Limb (tissue), 2 donors: ENCODE results near the gene CFAP46.

Experiments used
- DNase-seq, 2 donors: peaks; one replicate each; pipeline ENCODE4 v3.0.0-alpha.2; 2016; ENCODE audit errors: extremely low spot score in 2 of 2

The CFAP46 gene

DNA sequence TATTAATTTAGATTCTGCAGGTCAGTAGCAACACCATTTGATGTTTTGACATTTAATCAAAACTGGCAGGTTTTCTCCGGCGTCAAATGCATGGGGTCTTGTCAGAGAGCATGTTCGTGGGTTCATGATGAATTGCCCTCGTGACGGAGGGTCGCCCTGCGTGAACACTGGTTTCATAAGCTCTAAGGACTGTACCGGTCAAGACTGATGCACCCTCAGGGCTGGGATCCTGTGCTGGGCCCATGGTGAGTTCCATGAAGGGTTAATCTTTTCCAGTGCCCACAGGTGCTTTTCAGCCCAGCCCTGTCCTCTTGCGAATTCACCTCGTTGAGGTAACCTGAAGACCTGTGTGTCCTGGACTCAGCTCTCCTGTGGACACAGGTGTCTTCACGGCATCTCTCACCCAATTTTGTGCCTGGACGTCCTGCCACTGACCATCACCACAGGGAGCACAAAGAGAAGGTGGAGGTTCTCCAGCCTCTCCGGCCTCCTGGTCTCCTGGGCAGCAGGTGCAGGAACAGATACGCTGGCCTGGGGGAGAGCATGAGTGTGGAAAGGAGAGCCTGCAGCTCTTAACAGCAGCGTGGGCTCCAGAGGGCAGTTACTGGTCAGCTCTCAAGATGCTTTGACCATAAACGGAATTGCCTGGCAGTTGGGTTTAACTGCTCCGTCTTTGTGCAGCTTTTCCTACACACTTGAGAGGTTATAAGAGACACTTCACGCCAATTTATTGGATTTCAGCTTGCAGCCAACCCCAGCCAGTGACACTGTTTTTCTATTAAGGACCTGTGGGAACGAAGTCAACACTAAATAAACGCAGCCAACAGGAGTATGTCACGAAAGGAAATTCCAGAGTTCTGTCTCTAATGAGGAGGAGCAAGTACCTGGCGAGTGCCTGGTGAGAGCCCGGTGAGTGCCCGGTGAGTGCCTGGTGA, 37.4 kb upstream of the CFAP46 start:
- DNase-seq = no peak

DNA sequence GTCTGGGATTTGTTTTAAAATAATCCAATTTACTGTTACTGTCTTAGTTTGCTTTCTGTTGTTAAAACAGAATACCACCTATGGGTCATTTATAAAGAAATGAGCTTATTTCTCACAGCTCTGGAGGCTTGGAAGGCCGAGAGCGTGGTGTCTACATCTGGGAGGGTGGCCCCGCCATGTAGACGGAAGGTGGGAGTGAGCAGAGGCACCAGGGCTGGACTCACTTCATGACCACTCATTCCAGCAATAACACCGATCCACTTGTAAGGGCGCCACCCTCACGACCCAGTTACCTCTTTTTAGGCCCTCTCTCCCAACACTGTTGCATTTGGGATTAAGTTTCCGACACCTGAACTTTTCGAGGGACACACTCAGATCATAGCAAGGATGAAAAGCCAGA, 36.2 kb upstream of the CFAP46 start:
- no peak for DNase-seq

DNA sequence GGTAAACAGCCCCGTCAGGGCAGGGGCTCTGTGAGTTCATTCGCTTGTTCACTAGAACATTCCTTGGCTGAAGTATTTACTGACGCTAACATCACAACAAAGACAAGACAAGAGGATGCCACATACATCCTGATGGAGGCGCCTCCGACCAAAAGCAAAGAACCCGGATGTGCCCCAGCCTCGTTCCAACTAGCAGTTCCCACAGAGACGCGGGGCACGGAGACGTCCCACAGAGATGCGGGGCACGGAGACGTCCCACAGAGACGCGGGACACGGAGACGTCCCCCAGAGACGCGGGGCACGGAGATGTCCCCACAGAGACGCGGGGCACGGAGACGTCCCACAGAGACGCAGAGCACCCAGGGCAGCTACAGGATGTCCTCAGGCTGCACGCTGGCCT, 35.4 kb upstream of the CFAP46 start:
- DNase-seq = no peak

DNA sequence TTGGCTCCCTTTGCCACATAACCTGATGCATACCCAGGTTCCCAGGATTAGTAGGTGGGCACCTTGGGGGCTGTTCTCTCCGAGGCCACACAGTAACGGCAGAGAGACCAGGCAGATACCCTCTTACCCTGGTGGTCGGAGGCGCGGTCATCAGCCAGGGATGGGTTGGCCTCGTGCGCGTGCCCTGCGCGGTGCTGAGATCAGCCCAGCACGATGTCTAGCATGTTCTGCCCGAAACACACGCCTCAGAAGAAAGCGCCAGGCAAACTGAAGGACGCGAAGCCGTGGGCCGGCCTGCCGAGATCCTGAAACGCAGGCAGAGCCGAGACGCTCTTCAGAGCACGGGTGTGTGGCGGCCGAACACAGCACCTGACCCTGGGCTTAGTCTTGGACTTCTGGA, 34.7 kb upstream of the CFAP46 start:
- no peak for DNase-seq

- DNase-seq = no peak
These were observed 33.7 kb upstream of the CFAP46 start for GRCh38 chr10:132975831-132976682.

GRCh38 chr10:132974886-132975830, 32.8 kb upstream of the CFAP46 start:
- DNase-seq = no peak

DNA sequence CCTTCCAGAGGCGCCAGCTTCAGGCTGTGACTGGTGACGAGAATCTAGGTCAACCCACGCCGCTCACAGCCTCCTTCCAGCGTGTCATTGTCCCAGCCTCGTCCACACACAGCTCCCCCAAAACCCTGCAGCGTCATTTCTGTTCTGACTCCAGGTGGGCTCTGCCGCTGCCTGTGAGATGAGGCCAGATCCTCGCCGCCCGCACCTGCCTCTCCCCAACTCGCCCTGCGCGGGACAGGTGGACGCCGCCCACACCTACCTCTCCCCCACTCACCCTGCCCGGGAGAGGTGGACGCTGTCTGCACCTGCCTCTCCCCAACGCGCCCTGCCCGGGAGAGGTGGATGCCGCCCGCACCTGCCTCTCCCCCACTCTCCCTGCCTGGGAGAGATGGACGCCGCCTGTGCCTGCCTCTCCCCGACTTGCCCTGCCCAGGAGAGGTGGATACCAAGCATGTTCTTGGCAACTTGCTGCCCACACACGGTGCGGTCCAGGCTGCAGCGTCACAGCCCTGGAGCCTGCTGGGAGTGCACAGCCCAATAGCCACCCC, 32.0 kb upstream of the CFAP46 start:
- DNase-seq = peak in 1 of 2 donors; percentile 19

- DNase-seq = no peak
These were observed 31.5 kb upstream of the CFAP46 start for GRCh38 chr10:132973903-132974241.

GRCh38 chr10:132972986-132973902, 30.9 kb upstream of the CFAP46 start:
- DNase-seq = peak in 1 of 2 donors; percentile 23

GRCh38 chr10:132972149-132972985, 30.0 kb upstream of the CFAP46 start:
- peak in 1 of 2 donors; percentile 26 for DNase-seq

DNA sequence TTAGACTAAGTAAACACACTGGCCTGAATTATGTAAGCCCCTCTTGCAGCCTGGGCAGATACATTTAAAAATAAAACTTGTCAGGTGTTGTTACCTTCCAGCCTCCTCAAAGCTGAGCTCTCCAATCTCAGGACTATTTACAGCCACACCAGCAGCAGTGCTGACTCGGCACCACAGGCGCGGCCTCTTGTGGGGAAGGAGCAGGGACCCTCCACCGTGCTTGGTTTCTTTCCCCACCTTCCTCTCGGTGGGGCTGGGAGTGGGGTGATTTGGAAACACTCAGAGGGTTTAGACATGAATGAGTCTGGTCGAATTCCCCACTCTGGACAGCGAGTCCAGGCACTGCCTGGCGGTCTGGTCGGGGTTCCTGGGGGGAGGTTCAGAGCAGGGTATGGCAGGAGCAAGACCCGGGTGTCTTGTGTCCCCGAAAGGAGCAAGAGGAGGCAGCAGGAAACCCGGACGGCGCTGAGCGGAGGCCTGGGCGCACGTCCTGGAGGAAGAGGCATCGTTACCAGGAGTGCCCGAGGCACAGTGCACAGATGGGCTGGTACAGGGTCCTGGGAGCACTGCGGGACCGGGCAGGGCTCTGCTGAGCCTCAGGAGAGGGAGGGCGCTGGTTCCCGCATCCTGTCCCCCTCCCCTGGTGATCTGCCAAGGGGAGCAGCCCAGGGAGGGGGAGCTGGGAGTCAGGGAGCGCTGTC, 29.2 kb upstream of the CFAP46 start:
- DNase-seq = peak in 1 of 2 donors; percentile 11

DNA sequence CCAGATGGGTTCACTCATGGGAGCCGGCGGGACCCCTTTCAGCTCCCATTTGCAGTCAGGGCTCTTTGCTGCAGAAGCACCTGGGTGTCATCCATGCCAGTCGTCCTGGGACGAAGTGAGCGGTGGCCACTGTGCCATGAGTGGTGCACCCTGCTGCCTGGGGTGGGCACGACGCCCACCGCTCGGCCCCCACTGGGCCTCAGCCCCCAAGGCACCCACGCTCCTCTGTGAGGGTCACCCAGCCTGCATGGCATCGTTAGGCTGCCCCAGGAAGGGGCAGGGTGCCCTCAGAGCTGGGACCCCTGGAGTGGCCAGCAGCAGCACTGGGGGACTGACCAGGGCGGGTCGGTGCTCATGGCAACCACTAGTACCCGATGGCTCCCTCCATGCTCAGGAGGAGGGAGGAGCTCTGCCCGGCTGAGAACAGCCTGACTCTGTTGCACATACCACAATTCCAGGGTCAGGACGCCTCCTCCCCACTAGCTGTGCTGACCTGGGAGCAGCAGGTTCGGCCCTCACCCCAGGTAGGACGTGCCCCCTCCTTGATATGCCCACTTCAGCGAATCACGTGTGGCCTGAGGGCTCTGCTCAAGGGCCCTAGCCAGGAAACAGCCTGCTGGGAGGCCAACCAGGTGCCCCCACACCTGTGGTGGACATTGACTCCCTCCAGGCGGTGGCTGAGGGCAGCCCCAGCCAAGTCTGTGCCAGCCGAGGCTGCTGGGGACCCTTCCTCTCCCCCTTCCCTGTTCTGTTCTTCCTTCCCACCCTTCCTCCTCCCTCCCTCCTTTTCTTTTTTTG, 28.5 kb upstream of the CFAP46 start:
- DNase-seq = peak in 1 of 2 donors; percentile 20

DNA sequence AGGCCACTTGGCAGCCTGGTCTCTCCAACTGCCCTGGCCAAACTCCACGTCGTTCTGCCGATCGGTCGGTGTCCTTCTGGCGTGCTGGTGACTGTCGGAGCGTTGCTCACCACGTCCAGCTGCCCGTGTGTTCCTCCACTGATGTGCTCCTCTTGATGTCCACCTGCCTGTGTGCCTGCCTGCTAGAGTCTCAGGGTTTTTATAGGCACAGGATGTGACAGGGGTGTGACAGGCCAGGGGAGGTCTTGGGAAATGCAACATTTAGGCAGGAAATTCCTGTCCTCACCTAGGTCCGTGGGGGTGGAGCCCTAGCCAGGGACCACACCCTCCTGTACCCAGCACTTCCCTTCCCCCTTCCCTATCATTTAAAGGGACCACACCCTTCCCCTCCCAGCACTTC, 25.2 kb upstream of the CFAP46 start:
- DNase-seq = peak in 1 of 2 donors; percentile 20

GRCh38 chr10:132965411-132966057, 23.2 kb upstream of the CFAP46 start:
- DNase-seq = no peak

DNA sequence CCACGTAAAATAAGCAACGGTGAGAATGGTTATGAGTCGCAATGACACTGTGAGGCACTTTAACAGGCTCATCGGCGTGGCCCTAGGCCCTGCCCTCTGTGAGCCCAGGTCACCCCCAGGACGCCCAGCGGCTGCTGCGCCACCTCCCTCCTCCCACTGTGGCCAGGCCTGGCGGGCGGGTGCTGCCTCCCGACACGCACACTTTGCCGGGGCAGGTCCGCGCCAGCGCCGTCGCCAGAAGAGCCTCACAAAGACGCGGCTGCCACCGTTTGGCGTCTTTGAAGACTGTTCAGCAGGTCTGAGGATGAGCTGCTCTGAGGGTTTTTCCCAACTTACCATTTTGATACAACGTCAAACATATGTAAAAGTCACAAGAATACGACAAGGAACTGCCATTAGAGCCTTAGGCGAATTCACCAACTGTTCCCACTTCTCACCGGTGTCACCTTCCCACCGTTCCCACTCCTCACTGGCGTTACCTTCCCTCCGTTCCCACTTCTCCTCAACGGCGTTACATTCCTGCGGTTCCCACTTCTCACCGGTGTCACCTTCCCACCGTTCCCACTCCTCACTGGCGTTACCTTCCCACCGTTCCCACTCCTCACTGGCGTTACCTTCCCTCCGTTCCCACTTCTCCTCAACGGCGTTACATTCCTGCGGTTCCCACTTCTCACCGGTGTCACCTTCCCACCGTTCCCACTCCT, 22.5 kb upstream of the CFAP46 start:
- DNase-seq = peak in 1 of 2 donors; percentile 18

DNA sequence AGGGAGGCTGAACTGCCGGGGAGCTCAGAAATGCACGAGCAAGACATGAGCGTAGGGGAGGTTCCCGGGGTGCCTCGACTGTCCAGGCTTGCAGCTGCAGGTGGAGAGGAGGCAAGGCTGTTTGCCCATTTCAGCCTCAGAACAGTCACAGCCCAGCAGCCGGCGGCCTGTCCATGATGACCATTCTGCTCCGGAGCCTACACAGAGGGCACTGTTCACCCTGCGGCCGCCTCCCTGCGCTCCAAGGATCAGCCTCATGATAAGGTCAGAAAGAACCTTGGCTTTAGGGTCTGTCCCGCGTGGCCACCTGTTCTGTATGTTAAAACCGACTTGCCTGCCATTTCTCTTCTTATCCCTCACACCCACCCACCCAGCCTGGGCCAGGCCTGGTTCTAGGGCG, 21.9 kb upstream of the CFAP46 start:
- peak in 1 of 2 donors; percentile 12 for DNase-seq
